Astrocyte (in vitro differentiated cells and primary cell): ENCODE results near the gene UGT1A8.
"Not testable (repeated sequence)": the region's sequence is repeated elsewhere in the genome, so short reads cannot be mapped to it uniquely, and the experiment has no call there.

Source experiments
- CTCF ChIP-seq: IDR thresholded peaks from 2 replicates; pipeline ENCODE4 v1.5.1; 2011; ENCODE audit warnings: low read depth, mild to moderate bottlenecking, inconsistent platforms, low read length, moderate library complexity; ENCODE audit not compliant: insufficient read depth
- EZH2 ChIP-seq: IDR thresholded peaks from 2 replicates; pipeline ENCODE4 v1.6.1; 2012; ENCODE audit warnings: mild to moderate bottlenecking, low read length, inconsistent platforms; ENCODE audit not compliant: insufficient read depth

DNA sequence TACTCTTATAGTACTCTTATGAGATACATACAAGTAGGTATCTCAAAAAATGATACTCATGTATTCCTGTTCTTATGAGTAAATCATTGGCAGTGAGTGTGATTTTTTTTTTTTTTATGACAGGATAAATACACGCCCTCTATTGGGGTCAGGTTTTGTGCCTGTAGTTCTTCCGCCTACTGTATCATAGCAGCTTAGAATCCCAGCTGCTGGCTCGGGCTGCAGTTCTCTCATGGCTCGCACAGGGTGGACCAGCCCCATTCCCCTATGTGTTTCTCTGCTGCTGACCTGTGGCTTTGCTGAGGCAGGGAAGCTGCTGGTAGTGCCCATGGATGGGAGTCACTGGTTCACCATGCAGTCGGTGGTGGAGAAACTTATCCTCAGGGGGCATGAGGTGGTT lies at the start of gene UGT1A8:
- not testable (repeated sequence) for TF ChIP-seq CTCF, EZH2
